Measurements from ENCODE around the gene NTN5.
"Not testable (repeated sequence)": the region's sequence is repeated elsewhere in the genome, so short reads cannot be mapped to it uniquely, and the experiment has no call there.

NTN5 gene

DNA sequence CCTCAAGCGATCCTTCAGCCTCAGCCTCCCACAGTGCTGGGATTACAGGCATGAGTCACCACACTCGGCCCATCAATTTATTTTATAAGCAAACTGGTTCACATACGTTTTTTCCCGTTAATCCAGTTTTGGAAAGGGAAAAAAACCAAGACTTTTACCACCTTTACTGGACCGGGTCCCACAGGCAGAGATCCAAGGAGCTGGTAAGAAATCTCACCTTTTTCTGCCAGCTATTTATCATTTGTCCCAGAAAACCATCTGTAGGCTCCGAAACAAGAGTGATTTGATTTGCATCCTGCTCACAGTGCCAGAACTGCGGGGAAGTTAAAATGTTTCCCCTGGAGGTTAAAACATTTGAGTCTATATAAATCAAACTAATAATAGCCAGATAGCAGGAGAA is 16.6 kb upstream of the NTN5 start:
- Histone ChIP-seq H3K4me3 (ENCODE audit: low read depth, low read length) (no peak overlapping the region), H3K27me3 (replicated peaks) (no peaks in the 10 kb centered on the region), H3K36me3 (replicated peaks) (no peaks in the 10 kb centered on the region), H3K27ac (no peak overlapping the region)
- in situ Hi-C loops (cut with HindIII; ENCODE audit: low pct_ligation_motif_present, low sequenced_read_pairs), result no loop called here
- TF ChIP-seq, protein P1, sequence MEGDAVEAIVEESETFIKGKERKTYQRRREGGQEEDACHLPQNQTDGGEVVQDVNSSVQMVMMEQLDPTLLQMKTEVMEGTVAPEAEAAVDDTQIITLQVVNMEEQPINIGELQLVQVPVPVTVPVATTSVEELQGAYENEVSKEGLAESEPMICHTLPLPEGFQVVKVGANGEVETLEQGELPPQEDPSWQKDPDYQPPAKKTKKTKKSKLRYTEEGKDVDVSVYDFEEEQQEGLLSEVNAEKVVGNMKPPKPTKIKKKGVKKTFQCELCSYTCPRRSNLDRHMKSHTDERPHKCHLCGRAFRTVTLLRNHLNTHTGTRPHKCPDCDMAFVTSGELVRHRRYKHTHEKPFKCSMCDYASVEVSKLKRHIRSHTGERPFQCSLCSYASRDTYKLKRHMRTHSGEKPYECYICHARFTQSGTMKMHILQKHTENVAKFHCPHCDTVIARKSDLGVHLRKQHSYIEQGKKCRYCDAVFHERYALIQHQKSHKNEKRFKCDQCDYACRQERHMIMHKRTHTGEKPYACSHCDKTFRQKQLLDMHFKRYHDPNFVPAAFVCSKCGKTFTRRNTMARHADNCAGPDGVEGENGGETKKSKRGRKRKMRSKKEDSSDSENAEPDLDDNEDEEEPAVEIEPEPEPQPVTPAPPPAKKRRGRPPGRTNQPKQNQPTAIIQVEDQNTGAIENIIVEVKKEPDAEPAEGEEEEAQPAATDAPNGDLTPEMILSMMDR (IDR thresholded peaks at IDR 0.05; ENCODE audit: low read depth, low read length, missing control alignments), result no peak
- DNase-seq, result no peak

DNA sequence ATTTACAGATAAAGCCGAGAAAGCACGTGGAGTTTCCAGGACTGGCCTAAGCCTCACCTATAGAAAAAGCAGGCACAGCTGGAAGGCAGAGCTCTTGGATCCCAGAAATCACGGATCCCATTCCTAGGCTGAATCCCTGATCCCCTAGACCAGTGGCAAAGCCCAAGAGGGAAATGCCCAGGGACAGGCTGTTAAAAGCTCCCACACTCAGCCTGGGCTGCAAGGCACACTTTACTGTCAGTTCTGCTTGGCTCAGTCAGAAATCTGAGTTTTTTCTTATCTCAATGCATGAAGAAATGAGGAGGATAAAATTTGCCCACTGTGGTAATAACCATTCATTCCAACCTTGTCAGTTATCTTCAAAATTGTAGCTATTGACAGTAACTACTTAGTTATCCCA is 15.0 kb upstream of the NTN5 start:
- Histone ChIP-seq H3K36me3 (replicated peaks) (no peaks in the 10 kb centered on the region), H3K27me3 (replicated peaks) (no peaks in the 10 kb centered on the region), H3K27ac (no peak overlapping the region), H3K4me3 (ENCODE audit: low read depth, low read length) (no peak overlapping the region)
- DNase-seq, result no peak
- TF ChIP-seq, protein P1 (IDR thresholded peaks at IDR 0.05; ENCODE audit: low read depth, low read length, missing control alignments), result no peak
- in situ Hi-C loops (cut with HindIII; ENCODE audit: low pct_ligation_motif_present, low sequenced_read_pairs), result no loop called here

DNA sequence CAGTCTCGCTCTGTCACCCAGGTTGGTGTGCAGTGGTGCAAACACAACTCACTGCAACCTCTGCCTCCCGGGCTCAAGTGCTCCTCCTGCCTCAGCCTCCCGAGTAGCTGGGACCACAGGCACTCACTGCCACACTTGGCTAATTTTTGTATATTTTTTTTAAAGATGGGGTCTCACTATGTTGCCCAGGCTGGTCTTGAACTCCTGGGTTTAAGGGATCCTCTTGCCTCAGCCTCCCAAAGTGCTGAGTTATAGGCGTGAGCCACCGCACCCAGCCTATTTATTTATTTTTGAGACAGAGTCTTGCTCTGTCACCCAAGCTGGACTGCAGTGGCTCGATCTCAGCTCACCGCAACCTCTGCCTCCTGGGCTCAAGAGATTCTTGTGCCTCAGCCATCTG is 13.8 kb upstream of the NTN5 start:
- H3K36me3 ChIP-seq (replicated peaks); in situ Hi-C loops (cut with HindIII; ENCODE audit: low pct_ligation_motif_present, low sequenced_read_pairs); H3K27me3 ChIP-seq (replicated peaks); H3K4me3 ChIP-seq (ENCODE audit: low read depth, low read length); H3K27ac ChIP-seq; DNase-seq: not testable (repeated sequence)

DNA sequence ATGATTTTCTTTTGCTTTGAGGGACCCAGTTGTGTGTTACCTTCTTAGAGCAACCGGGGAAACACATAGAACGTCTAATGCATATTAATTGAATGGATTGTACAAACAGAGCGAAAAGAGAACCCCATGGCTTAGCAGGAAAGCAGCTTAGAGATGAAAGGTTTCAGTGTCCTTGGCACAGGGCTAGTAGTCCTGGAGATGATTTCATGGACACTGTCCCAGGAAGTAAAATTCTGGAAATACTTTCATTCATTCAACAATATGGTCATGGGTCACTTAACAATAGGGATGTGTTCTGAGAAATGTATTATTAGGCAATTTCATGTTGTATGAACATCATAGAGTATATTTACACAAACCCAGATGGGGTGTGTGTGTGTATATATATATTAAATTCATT is 13.3 kb upstream of the NTN5 start:
- no peaks in the 10 kb centered on the region for H3K27me3 ChIP-seq (replicated peaks)
- no peak overlapping the region for H3K4me3 ChIP-seq (ENCODE audit: low read depth, low read length)
- H3K36me3 ChIP-seq (replicated peaks), result no peaks in the 10 kb centered on the region
- no peak for DNase-seq
- in situ Hi-C loops (cut with HindIII; ENCODE audit: low pct_ligation_motif_present, low sequenced_read_pairs), result no loop called here
- H3K27ac ChIP-seq, result no peak overlapping the region
- TF ChIP-seq, protein P1 (IDR thresholded peaks at IDR 0.05; ENCODE audit: low read depth, low read length, missing control alignments), result no peak

DNA sequence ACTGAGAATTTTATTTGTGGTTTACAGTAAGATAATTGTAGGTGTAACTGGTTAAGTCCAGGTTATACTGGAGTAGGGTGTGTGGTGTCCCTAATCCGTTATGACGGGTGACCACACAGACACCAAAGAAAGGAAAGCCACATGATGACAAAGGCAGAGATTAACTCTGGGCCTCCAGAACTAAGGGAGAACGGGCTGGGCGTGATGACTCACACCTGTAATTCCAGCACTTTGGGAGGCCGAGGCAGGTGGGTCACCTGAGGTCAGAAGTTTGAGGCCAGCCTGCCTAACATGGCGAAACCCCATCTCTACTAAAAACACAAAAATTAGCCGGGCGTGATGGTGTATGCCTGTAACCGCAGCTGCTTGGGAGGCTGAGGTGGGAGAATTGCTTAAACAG is 12.8 kb upstream of the NTN5 start:
- TF ChIP-seq, protein P1 (IDR thresholded peaks at IDR 0.05; ENCODE audit: low read depth, low read length, missing control alignments), result no peak

DNA sequence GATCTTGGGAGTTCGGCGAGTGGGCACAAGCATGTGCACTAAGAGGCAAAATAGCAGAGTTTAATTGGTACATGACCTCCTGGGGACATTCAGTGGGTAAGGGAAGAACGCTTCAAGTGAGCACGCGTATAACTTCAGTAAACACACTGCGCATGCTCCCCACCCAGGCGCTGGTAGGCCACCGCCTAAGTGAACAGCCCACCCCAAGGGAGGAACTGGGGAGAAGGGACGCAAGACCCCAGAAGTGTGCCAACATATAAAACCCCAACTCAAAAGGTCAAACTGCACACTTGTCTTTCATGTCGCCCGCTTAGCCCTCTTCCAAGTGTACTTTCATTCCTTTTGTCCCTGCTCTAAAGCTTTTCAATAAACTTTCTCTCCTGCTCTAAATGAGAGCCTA is 10.5 kb upstream of the NTN5 start:
- peak overlapping the region; percentile 22 for H3K4me3 ChIP-seq (ENCODE audit: low read depth, low read length)
- TF ChIP-seq, protein P1 (IDR thresholded peaks at IDR 0.05; ENCODE audit: low read depth, low read length, missing control alignments), result no peak
- no peak overlapping the region for H3K27ac ChIP-seq
- no peaks in the 10 kb centered on the region for H3K36me3 ChIP-seq (replicated peaks)
- in situ Hi-C loops (cut with HindIII; ENCODE audit: low pct_ligation_motif_present, low sequenced_read_pairs), result no loop called here
- no peaks in the 10 kb centered on the region for H3K27me3 ChIP-seq (replicated peaks)
- DNase-seq, result peak; percentile 18

More for the DNA sequence above, 12.8 kb upstream of the NTN5 start:
- no peak for DNase-seq
- no peaks in the 10 kb centered on the region for H3K36me3 ChIP-seq (replicated peaks)
- no peak overlapping the region for H3K4me3 ChIP-seq (ENCODE audit: low read depth, low read length)
- in situ Hi-C loops (cut with HindIII; ENCODE audit: low pct_ligation_motif_present, low sequenced_read_pairs), result no loop called here
- H3K27ac ChIP-seq, result no peak overlapping the region
- H3K27me3 ChIP-seq (replicated peaks), result no peaks in the 10 kb centered on the region
